RWPE2 (cell line): ENCODE measurements around the gene GPR37L1.

Experiments
- ATAC-seq: fragments of 200-7000 bp; cut with Tn5 transposase; 3 replicates; pipeline ENCODE4 v1.9.1; 2021; ENCODE audit warnings: low read depth
- DNase-seq: peaks from one replicate; pipeline ENCODE4 v3.0.0-alpha.2; 2020; ENCODE audit warnings: low spot score
- H3K27ac ChIP-seq: fragments of 450-650 bp; 2 replicates; pipeline ENCODE4 v1.5.1; 2017; ENCODE audit warnings: mild to moderate bottlenecking; ENCODE audit not compliant: poor library complexity, severe bottlenecking
- H3K27me3 ChIP-seq: fragments of 250-450 bp; sonication (Bioruptor Pico); 2 replicates; pipeline ENCODE4 v1.5.1; 2021; ENCODE audit warnings: mild to moderate bottlenecking, moderate library complexity; ENCODE audit not compliant: insufficient read depth, poor library complexity, severe bottlenecking
- H3K36me3 ChIP-seq: fragments of 250-450 bp; sonication (Bioruptor Pico); 2 replicates; pipeline ENCODE4 v1.5.1; 2020; ENCODE audit warnings: low read depth, mild to moderate bottlenecking, moderate library complexity
- H3K4me1 ChIP-seq: fragments of 250-450 bp; sonication (Bioruptor Pico); 2 replicates; pipeline ENCODE4 v1.5.1; 2021; ENCODE audit warnings: mild to moderate bottlenecking, moderate library complexity; ENCODE audit not compliant: insufficient read depth, poor library complexity, severe bottlenecking
- H3K4me3 ChIP-seq: fragments of 250-450 bp; sonication (Bioruptor Pico); 2 replicates; pipeline ENCODE4 v1.5.1; 2021; ENCODE audit warnings: mild to moderate bottlenecking, moderate library complexity; ENCODE audit not compliant: severe bottlenecking
- H3K9me3 ChIP-seq: fragments of 250-450 bp; sonication (Bioruptor Pico); 2 replicates; pipeline ENCODE4 v1.5.1; 2021; ENCODE audit warnings: mild to moderate bottlenecking, moderate library complexity; ENCODE audit not compliant: severe bottlenecking
- CTCF ChIP-seq: fragments of 450-650 bp; IDR thresholded peaks from one replicate; pipeline ENCODE4 v1.5.1; 2017; ENCODE audit warnings: mild to moderate bottlenecking, moderate library complexity; ENCODE audit not compliant: poor library complexity, severe bottlenecking

GPR37L1 gene

GRCh38 chr1:202129453-202130296, 7.0 kb downstream of the GPR37L1 start:
- Histone ChIP-seq H3K4me1 (no peaks in the 10 kb centered on the region), H3K27me3 (no peaks in the 10 kb centered on the region), H3K9me3 (no peaks in the 10 kb centered on the region), H3K27ac (no peak overlapping the region), H3K36me3 (peaks cover 17% of the 10 kb centered on the region), H3K4me3 (no peak overlapping the region)
- DNase-seq: no peak
- TF ChIP-seq CTCF: no peak
- ATAC-seq: peak; percentile 16; the same call in 1 of the 3 replicates

GRCh38 chr1:202130297-202130721, 7.6 kb downstream of the GPR37L1 start:
- ATAC-seq (peak; percentile 4; the same call in 1 of the 3 replicates), DNase-seq (no peak)
- H3K27me3 ChIP-seq: no peaks in the 10 kb centered on the region
- no peaks in the 10 kb centered on the region for H3K4me1 ChIP-seq
- no peak overlapping the region for H3K4me3 ChIP-seq
- H3K36me3 ChIP-seq: peaks cover 22% of the 10 kb centered on the region
- H3K27ac ChIP-seq: no peak overlapping the region
- H3K9me3 ChIP-seq: no peaks in the 10 kb centered on the region
- TF ChIP-seq CTCF: no peak

- no peak overlapping the region for H3K27ac ChIP-seq
- ATAC-seq: no peak
- TF ChIP-seq CTCF: no peak
Measured at GRCh38 chr1:202130816-202131522, 8.3 kb downstream of the GPR37L1 start.

GRCh38 chr1:202131956-202132821, 9.5 kb downstream of the GPR37L1 start:
- H3K9me3 ChIP-seq: no peaks in the 10 kb centered on the region

More at GRCh38 chr1:202130816-202131522, 8.3 kb downstream of the GPR37L1 start:
- peaks cover 22% of the 10 kb centered on the region for H3K36me3 ChIP-seq
- H3K27me3 ChIP-seq: no peaks in the 10 kb centered on the region
- no peak for DNase-seq
- H3K4me1 ChIP-seq: no peaks in the 10 kb centered on the region
- H3K9me3 ChIP-seq: no peaks in the 10 kb centered on the region
- no peak overlapping the region for H3K4me3 ChIP-seq

More at GRCh38 chr1:202131956-202132821, 9.5 kb downstream of the GPR37L1 start:
- no peak overlapping the region for H3K4me3 ChIP-seq
- H3K27me3 ChIP-seq: no peaks in the 10 kb centered on the region
- TF ChIP-seq CTCF: no peak
- ATAC-seq: no peak
- no peak overlapping the region for H3K27ac ChIP-seq
- H3K36me3 ChIP-seq: peaks cover 26% of the 10 kb centered on the region
- H3K4me1 ChIP-seq: no peaks in the 10 kb centered on the region
- DNase-seq: no peak
